ENCODE measurements around the gene ITPR1. TPM values are rescaled to one million over a fixed set of nuclear protein-coding genes. Genes with fewer than 3 reads are reported as not detected.

Gene ITPR1
- total RNA-seq, 1 experiment from 2014 or later: 11.3 TPM

DNA sequence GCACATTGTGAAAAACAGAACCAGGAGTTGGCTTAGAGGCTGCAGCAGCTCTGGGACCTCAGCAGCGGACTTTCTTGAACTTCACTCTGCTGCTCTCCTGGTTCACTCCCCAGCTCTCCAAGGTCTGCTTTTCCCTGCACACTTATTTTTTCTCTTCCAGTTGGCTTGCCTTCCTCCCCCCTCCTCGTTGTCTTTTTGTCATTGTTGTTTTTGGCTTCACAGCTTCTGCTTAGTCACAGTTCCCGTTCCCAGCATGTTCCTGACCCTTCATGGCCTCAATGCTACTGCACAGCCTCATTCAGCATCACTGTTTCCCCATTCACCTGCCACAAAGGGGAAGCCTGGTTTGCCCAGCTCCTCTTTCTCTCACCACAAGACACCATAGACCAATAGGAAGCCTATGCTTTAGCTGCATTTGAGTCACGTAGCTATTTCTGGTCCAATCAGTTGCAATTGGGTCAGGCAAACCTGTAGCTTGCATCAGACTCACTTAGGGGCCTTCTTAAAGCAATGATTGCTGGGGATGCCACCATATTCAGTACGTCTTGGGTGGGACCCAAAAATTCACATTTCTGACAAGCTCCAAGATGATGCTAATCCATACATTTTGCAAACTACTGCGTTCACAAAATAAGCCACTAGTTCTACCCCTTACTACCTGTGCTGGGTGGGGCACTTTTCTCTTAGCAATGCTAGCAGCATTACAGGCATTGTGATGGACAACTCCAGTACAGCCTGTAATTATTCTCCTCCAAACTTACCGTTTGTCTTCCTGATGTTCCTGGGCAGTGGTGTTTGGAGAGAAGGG, 18.3 kb upstream of the ITPR1 start:
- H2AFZ ChIP-seq: no peak overlapping the region
- no peaks in the 10 kb centered on the region for H3K9me3 ChIP-seq (ENCODE audit: insufficient read depth, low read depth)
- DNase-seq: peak; percentile 42 to 70
- no peak overlapping the region for H3K4me3 ChIP-seq
- H3K27ac ChIP-seq: peak overlapping the region; percentile 29; the same call in 1 of the 2 replicates
- H3F3A ChIP-seq (ENCODE audit: insufficient read depth, low read depth): no peaks in the 10 kb centered on the region
- H3K27me3 ChIP-seq (ENCODE audit: insufficient read depth, low read depth): no peaks in the 10 kb centered on the region
- ChIA-PET CTCF (no interaction called here), POLR2A (ENCODE audit: unreplicated experiment) (interaction anchor here (0.6 to 0.7 kb wide), 2 partner anchors 54 to 108 kb away, joined by 3 to 4 read pairs; no protein-coding TSS in a partner anchor)
- no peaks in the 10 kb centered on the region; the same call in 1 of the 2 replicates for H3K4me1 ChIP-seq (replicated peaks; ENCODE audit: insufficient read depth)
- TF ChIP-seq, protein P1, sequence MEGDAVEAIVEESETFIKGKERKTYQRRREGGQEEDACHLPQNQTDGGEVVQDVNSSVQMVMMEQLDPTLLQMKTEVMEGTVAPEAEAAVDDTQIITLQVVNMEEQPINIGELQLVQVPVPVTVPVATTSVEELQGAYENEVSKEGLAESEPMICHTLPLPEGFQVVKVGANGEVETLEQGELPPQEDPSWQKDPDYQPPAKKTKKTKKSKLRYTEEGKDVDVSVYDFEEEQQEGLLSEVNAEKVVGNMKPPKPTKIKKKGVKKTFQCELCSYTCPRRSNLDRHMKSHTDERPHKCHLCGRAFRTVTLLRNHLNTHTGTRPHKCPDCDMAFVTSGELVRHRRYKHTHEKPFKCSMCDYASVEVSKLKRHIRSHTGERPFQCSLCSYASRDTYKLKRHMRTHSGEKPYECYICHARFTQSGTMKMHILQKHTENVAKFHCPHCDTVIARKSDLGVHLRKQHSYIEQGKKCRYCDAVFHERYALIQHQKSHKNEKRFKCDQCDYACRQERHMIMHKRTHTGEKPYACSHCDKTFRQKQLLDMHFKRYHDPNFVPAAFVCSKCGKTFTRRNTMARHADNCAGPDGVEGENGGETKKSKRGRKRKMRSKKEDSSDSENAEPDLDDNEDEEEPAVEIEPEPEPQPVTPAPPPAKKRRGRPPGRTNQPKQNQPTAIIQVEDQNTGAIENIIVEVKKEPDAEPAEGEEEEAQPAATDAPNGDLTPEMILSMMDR (conservative IDR thresholded peaks at IDR 0.05): no peak
- TF ChIP-seq EZH2 (IDR thresholded peaks at IDR 0.05; ENCODE audit: low read depth): no peak
- no peaks in the 10 kb centered on the region for H4K20me1 ChIP-seq (ENCODE audit: insufficient read depth)
- intact Hi-C loops (cut with micrococcal nuclease; ENCODE audit: unreplicated experiment): no loop called here
- H3K79me2 ChIP-seq (ENCODE audit: low read depth): no peaks in the 10 kb centered on the region
- no TSS peak for BruUV-seq (replicated peaks)
- H3K9me2 ChIP-seq (ENCODE audit: insufficient read depth): no peaks in the 10 kb centered on the region
- H3K36me3 ChIP-seq (ENCODE audit: low read depth): no peaks in the 10 kb centered on the region
- H3K4me2 ChIP-seq: no peak overlapping the region

- DNase-seq: no peak
- intact Hi-C loops (cut with micrococcal nuclease; ENCODE audit: unreplicated experiment): no loop called here
These were observed 17.3 kb upstream of the ITPR1 start for GRCh38 chr3:4475804-4476203.

GRCh38 chr3:4476496-4476895, 16.7 kb upstream of the ITPR1 start:
- Histone ChIP-seq H3K4me2 (no peak overlapping the region), H3K9me3 (ENCODE audit: insufficient read depth, low read depth) (no peaks in the 10 kb centered on the region), H3K4me3 (no peak overlapping the region), H3K36me3 (ENCODE audit: low read depth) (no peaks in the 10 kb centered on the region), H3K27me3 (ENCODE audit: insufficient read depth, low read depth) (no peaks in the 10 kb centered on the region), H2AFZ (no peak overlapping the region), H3K27ac (no peak overlapping the region), H3K79me2 (ENCODE audit: low read depth) (no peaks in the 10 kb centered on the region), H3K9me2 (ENCODE audit: insufficient read depth) (no peaks in the 10 kb centered on the region), H3F3A (ENCODE audit: insufficient read depth, low read depth) (no peaks in the 10 kb centered on the region), H3K4me1 (replicated peaks; ENCODE audit: insufficient read depth) (no peaks in the 10 kb centered on the region; the same call in 1 of the 2 replicates), H4K20me1 (ENCODE audit: insufficient read depth) (no peaks in the 10 kb centered on the region)
- POLR2A ChIA-PET (ENCODE audit: unreplicated experiment): no interaction called here
- TF ChIP-seq, protein P1 (conservative IDR thresholded peaks at IDR 0.05): no peak
- TF ChIP-seq EZH2 (IDR thresholded peaks at IDR 0.05; ENCODE audit: low read depth): no peak
- BruUV-seq (replicated peaks): no TSS peak
- CTCF ChIA-PET: no interaction called here
- no peak for DNase-seq
- intact Hi-C loops (cut with micrococcal nuclease; ENCODE audit: unreplicated experiment): no loop called here

More at GRCh38 chr3:4475804-4476203, 17.3 kb upstream of the ITPR1 start:
- Histone ChIP-seq H3K4me2 (no peak overlapping the region), H4K20me1 (ENCODE audit: insufficient read depth) (no peaks in the 10 kb centered on the region), H3K4me3 (no peak overlapping the region), H3K9me2 (ENCODE audit: insufficient read depth) (no peaks in the 10 kb centered on the region), H3F3A (ENCODE audit: insufficient read depth, low read depth) (no peaks in the 10 kb centered on the region), H3K79me2 (ENCODE audit: low read depth) (no peaks in the 10 kb centered on the region), H2AFZ (no peak overlapping the region), H3K36me3 (ENCODE audit: low read depth) (no peaks in the 10 kb centered on the region), H3K27me3 (ENCODE audit: insufficient read depth, low read depth) (no peaks in the 10 kb centered on the region), H3K9me3 (ENCODE audit: insufficient read depth, low read depth) (no peaks in the 10 kb centered on the region), H3K27ac (no peak overlapping the region), H3K4me1 (replicated peaks; ENCODE audit: insufficient read depth) (no peaks in the 10 kb centered on the region; the same call in 1 of the 2 replicates)
- ChIA-PET POLR2A (ENCODE audit: unreplicated experiment) (no interaction called here), CTCF (no interaction called here)
- no TSS peak for BruUV-seq (replicated peaks)
- TF ChIP-seq, protein P1 (conservative IDR thresholded peaks at IDR 0.05): no peak
- no peak for TF ChIP-seq EZH2 (IDR thresholded peaks at IDR 0.05; ENCODE audit: low read depth)

Measured in PC-9 (cell line).